GM18870 (cell line): ENCODE results near the gene MEOX1.
"Not testable (repeated sequence)": the region's sequence is repeated elsewhere in the genome, so short reads cannot be mapped to it uniquely, and the experiment has no call there.

Source experiments
- ATAC-seq: cut with Tn5 transposase; IDR thresholded peaks from one replicate; pipeline ENCODE4 v1.9.1; 2021; ENCODE audit warnings: moderate library complexity; ENCODE audit not compliant: unreplicated experiment

MEOX1 gene

DNA sequence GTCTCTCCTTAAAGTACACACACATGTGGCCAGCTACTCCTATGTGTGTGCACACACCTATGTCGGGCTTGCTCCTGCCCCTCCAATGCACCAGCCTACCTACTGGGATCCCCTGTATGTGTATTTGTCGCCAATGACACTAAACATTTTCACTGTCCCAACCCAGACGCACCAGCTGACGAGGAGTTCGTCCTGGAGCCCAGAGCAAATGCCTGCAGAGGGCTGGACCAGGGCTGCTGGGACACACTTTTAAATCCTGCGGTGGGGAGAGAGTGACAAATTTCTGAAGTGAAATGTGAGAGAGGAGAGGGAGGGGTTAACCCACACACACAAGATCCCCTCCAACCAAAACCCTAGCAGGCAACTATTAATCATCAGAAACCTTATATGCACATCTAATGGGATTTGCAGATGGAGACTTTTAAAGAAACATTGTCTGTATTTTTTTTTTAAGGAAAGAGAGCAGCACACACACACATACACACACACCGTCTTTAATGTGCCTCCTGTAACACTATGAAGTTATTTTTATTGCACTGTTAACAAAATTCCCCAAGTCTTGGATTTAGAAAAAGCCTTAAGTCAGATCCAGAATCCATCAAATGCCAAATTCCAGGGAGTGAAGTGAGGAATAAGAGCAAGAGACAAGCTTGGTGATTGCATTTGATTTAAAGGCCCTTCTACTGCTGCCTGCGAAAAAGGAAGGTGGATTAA is at the start of gene MEOX1:
MEOX1 (minus strand) TSS at position 224 of the 714 bp plus-strand sequence. CDS start 388 bp downstream, outside the sequence.
- no peak for ATAC-seq

DNA sequence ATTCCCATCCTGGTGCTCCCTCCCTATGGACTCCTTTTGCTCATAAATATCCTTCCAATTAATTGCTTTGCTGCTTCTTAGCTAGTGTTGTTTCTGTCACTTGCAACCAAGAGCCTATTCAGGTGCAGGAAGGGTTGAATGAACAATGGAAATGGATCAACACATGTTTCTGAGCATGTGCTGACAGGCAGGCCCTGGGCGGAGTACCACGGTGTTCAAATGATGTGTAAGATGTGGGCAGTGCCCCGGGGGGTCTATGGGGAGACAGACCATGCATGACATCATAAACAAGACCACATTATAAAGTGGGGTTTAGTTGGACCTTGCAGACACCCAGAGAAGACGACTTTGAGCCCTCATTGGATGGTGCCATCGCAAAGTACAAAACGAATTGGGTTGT is 48.4 kb upstream of the MEOX1 start:
- no peak for ATAC-seq

DNA sequence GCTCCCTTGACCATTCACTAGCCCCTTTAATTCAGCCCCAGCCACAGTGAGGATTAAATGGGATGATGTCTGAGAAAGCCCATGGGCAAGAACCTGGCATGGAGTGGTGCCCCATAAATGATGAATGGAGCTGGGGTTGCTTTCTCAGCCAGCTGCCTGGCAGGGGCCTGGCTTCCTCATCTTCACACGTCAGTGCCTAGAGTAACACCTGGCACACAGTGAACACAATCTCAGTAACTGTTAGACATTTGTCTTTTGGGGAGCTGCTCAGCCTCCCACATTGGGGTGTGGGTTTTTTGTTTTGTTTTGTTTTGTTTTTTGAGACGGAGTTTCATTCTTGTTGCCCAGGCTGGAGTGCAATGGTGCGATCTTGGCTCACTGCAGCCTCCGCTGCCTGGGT is 47.5 kb upstream of the MEOX1 start:
- no peak for ATAC-seq

DNA sequence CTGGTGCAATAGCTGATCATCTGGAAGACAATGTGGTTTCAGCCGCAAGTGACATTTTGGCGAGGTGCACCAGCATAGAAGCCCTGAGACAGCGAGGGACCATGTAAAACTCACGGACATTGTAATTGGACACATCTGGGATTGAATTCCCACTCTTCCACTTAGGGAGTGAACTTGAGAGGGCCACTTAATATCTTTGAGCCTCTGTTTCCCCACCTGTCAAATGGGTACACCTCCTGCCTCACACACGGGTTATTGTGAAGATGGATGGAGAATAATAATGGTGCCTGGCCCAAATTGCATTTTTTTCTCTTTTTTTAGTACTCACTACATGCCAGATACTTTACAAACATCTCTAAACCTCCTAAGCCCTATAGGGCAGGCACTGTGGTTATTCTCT is 45.5 kb upstream of the MEOX1 start:
- ATAC-seq, result no peak

DNA sequence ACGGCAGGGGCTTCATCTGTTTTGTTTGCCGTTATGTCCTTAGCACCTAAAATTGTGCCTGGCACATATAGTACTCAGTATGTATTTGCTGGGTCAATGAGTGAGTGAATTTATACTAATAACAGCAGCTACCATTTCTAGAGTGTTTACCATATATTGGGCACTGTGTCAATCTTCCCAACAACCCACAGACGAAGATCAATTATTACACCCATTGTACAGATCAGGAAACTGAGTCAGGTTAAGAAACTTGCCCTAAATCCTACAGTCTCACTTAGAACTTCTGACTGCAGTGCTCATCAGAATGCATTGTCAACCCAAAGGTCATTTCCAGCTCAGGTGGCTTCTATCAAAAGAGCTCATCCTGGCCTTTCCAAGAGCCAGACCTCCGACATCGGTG is 44.5 kb upstream of the MEOX1 start:
- no peak for ATAC-seq

DNA sequence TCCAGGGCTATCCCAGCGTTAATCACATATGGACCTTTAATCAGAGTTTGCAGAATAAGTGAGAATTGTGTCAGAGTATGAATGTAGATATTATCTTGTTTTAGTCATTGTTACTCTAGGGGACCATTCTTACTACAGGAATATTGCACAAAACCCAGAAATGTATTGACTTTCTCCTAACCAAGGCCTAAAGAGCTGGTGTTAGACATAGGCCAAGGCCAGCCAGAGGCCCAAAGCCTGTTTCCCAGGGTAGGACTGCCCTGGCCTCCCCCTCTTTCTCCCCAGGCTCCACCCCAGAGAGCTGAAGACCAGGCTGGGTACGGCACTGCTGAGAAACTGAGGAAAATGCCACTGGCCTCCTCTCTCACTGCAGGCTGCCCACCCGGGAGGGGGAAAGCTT is 41.9 kb upstream of the MEOX1 start:
- ATAC-seq, result no peak

DNA sequence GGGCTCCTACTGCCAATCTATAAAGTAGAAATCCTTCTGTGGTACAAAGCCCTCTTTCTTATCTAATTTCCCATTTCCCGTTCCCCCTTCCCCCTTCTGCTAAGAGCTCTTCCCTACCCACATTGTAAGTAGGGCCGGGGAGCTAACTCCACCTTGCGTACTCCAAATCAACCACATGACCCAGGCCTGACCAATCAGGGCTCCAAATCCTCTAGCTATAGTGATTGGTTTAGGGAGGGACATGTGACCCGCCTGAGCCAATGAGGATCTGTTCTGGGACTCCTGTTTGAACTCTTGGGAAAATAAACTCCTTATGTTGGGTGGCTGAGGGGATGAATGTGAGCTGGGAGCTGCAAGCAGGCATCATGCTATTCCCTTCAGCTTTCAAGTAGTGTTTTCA is 40.9 kb upstream of the MEOX1 start:
- ATAC-seq, result no peak

DNA sequence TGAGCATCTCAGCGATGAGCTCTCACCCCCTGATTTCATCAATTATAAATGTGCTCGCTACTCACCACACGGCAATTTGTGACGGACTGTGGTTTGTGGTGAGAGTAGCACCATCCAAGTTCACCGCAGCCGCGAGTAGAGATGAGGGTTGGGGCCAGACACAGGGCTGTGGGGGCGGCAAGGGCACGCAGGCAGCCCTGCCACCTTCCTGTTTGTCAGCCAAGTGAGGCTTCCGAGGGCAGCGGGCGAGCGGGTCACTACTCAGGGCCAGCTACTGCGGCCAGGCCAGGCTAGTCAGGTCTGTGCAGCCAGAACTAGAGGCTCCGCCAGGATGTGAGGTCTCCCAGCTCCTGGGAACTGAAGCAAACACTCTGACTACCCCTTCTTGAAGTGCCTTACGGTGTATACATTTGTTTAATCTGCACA is 39.6 kb upstream of the MEOX1 start:
- ATAC-seq, result no peak

DNA sequence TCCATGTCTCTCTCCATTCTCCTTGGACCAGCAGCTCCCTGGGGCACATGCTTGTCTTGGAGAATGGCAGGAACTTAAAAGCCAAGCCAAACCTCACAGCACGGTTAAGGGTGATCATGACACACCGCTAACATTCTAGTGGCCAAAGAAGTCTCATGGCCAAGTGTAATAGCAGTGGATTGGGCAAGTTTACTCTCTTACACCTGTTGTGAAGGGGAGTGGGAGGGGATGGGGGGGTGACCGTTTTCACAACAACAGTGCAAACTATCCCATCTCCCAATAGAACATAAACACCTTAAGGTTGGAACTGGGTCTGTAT is 37.7 kb upstream of the MEOX1 start:
- no peak for ATAC-seq

DNA sequence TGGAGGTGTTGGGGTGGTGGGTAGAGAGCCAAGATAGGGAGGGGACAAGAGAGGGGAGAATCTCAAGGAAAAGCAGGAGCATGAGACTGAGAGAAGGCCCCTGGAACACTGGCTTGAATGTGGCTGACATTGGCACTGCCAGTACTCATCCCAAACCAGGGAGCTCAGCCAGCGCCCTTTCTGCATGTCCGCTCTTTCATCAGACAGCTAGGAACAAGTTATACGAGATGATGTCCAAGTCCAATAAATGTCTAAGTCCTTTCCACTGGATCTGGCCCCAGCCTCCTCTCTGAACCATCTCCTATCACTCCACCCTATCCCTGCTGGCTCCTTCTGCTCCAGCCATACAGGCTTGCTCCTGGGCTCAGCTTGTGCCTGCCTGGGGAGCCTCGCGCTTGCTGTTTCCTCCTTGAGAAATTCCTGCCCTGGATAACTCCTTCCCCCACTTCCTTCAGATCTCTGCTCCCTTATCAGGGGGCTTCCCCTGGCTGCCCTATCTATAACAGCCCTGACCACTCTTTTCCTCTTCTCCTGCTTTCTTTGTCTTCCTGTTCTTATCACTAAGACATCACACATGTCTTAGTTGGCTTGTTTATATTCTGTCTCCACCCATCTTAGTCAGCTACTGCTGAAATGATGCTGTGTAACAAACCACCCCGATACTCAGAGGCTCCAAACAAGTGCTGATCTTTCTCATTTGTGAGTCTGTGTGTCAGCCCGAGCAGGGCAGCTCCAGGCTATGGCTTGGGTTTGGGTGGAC is 37.1 kb upstream of the MEOX1 start:
- no peak for ATAC-seq

DNA sequence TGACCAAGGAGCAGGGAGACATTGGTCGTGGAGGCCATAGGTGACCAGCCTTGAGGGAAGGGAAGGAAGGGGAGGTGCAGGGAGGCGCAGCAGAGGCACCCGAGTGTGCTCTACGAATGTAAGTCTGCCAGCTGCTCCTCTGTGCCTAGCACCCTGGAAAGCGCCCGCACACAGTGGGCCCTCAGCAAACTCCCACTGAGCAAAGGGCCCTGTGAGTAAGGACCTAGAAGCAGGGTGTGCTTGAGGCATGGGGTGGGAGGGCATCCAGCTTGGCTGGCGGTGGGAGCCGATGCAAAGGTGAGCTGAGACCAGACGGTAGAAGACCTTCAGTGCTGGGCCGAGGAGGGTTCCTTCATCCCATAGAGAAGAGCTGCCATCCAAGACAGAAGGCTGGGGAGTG is 36.2 kb upstream of the MEOX1 start:
- ATAC-seq, result no peak

DNA sequence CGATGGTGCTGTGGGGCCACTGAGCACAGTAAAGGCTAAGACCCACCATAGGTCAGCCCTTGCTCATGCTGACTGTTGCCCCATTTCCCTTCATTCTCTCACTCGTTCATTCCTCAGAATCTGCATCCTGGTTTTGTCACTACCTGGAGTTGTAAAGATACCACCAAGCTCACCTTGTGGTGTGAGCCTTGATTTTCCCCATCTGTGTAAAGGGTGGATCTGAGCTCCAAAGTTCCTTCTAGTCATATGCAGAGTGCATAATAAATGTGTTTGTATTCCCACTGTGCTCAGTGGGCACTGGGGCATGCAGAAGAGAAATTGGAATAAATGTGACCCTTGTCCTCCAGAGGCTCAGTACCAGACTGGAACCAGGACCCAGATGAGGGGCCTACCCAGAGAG is 35.2 kb upstream of the MEOX1 start:
- ATAC-seq, result no peak

DNA sequence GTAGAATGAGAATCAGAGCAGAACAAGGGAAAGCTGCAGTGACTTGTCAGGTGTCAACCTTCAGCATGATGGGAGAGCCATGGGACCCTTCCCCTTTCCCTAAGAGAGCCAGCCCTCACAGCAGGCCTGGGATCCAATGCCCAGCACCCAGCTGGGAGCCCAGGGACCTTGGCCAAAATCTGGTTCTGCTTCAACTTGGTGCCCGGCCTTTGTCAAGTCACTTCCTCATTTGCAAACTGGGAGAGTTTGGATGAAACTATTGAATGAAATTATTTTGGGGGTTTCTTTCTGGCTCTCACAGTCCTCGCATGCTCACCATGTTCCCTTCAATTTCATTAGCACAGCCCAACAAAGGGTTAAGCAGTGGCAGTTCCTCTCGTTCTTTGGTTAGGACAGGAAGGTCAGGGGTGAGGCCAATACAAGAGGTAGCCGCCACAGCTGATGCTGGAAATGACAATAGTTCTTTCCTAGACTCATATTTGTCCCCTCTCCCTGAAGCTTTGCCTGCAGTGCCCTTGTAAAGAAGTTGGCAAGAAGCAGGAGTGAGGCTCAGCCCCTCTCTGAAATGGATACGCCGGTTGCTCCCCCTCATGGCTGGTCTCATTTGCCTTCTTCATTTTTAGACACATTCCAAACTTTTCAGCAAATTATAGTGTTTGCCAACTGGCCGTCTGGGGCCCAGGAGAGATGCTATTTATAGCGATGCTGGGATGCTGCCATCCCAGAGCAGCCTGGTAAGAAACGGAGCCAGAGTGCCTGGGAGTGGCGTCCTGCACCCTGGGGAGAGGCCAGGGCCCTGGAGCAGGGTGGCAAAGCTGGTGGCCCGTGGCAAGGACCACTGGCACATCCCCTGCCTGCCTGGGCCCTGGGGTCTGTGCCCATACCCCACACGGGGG is 34.5 kb upstream of the MEOX1 start:
- no peak for ATAC-seq

DNA sequence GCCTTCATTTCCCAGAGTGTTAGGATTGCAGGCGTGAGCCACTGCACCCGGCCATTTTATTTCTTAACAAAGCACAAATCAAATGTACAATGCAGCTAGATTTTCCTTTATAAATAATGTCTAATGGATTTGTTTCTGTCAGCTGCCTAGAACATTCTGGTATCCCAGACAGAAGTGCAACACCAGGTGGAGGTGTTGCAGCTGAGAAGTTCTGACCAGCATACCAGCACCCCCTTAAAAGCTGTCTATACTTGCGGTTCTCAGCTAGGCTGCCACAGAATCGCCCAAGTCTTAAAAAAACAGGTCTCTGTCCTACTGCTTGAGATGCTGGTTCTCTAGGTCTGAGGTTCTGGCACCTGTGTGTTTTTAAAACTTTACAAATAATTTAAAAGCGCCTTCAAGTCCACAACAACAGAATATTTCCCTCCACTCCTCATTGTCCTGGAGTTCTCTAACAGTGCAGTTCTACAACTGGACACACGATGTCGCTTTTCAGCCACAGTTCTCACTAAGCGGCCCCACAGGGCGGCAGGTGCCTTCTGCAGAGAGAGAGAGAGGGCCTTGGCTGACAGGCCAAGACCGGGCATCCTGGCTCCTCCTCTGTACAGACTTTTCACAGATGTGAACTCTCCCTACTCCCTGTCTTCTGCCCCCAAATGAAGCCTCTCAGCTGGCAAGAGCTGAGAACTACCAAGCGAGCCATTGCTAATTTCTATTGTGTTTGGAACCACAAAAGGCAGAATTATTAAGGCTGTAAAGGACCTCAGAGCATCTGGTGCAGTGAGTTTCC is 32.6 kb upstream of the MEOX1 start:
- no peak for ATAC-seq

DNA sequence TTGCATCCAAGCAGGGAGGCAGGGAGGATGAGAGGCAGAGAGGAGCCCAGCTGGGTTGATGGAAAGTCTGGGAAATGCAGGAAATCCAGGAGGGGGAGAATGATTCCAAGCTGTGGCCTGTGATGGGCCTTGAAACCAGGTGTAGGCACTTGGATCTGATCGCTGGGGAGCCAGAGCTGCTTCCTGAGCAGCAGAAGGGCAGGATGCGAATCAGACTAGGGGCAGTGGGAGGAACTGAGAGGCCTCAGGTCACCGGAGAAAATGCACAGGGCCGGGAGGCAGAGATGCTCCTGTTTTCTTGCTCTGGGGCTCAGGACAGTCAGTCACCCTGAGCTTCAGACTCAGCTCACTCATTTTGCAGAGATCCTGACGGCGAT is 29.6 kb upstream of the MEOX1 start:
- no peak for ATAC-seq

DNA sequence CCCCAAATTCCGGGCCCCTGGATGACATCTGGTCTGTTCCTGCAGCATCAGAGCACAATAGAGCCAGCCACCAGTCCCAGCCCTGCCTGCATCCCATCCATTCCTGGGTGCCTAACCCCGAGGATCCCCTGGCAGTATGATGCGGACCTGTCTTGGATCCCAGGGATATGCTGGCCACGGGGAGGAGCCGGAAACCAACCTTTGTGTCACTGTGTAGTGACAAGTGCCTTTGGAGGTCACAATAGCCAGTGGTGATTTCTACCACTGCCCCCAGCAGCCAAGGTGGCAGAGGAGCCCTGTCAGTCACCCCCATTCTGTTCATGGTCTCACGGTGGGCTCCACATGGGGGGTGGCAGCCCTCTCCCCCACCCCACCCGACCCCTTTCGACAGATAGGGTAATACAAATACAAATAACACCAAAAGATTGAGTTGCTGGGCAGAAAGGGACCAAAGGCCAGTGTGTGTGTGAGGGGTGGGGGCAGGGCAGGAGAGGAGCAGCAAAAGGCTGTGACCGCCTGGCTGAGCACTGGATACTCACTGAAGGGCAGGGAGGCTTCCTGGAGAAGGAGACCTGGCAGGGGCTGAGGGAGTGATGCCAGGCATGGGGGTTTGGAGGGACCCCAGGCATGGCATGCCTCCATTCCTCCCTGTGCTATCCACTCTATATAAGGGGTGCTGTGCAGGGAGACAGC is 29.0 kb upstream of the MEOX1 start:
- no peak for ATAC-seq

DNA sequence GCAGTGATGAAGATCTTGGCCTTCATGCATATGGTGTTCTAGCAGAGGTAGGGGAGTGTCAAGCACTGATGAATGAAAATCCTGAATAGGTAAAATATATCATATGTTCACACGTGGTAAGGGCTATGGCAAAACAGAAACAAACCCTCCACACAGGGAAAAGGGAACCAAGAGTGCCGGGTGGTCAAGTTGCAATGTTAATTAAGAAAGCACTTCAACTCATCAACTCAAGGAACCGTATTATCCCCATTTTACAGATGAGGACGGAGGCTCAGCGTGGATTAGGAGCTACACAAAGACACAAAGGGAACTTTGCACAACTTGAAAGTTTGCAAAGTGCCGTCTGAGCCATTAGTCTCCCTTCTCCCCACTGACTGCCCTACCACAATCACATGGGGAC is 28.1 kb upstream of the MEOX1 start:
- ATAC-seq, result no peak

DNA sequence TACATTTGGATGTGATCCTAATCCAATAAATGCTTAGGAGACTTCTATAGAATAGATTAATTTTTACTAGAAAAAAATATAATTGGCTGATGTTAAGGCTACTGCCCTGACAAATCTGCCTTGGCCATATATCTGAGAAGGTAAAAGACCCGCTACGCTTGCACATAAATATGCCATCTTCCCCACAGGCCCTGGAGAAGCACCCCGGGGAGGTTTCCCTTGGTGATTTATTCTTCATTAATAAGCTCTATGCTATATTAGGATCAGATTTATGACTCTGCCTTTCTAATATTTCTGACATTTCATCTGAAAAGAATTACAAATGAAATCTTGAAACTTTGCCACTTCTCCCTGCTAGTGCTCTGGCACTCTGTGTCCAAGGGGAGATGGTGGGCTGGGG is 27.4 kb upstream of the MEOX1 start:
- ATAC-seq, result no peak

DNA sequence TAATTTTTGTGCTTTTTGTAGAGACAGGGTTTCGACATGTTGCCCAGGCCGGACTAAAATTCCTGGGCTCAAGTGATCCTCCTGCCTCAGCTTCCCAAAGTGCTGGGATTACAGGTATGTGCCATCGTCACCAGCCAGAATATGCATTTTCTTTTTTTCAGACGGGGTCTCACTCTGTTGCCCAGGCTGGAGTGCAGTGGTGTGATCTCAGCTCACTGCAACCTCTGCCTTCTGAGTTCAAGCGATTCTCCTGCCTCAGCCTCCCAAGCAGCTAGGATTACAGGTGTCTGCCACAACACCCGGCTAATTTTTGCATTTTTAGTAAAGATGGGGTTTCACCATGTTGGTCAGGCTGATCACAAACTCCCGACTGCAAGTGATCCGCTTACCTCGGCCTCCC is 25.2 kb upstream of the MEOX1 start:
- not testable (repeated sequence) for ATAC-seq

DNA sequence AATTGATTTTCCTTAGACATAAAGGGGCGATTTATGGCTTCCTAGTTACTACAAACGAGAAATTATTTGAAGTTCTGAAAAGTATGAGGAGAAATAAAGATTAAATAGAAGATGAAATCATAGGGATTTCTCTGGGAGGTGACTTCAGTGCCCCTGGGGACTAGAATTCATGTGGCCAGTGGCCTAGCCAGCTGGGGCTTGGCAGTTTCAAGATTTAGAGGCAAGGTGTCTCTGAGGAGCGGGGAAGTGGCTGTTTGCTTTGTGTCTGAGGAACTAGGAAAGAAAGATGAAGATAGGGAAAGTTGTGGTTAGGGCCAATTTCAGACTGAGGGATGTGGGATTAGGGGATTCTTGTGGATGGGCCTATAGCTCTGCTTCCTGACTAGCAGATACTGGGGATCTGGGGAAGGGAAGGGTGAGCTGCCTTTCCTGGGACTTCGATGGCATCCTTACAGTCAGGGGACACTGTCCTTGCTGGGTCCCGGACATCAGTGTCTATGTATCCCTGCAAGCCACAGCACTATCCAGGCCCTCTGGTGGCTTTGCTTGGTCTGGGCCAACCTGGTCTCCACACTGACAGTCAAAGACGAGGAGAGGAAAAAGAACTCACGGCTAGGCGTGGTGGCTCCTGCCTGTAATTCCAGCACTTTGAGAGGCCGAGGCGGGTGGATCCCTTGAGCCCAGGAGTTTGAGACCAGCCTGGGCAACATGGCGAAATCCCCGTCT is 22.4 kb upstream of the MEOX1 start:
- ATAC-seq, result no peak
